Retinal pigment epithelial cell (primary cell): Measurements from ENCODE around the gene PDE9A.

Source experiments
- DNase-seq: peaks from one replicate; pipeline ENCODE4 v3.0.0-alpha.2; 2010; ENCODE audit warnings: low read depth
- H3K4me3 ChIP-seq: 2 replicates; pipeline ENCODE4 v1.5.1; 2011; ENCODE audit warnings: mild to moderate bottlenecking, low read length, control low read depth, moderate library complexity
- CTCF ChIP-seq: conservative IDR thresholded peaks from 2 replicates; pipeline ENCODE4 v1.5.1; 2011; ENCODE audit warnings: low read depth, low read length, control low read depth, inconsistent platforms

Gene PDE9A

GRCh38 chr21:42763581-42764442, 110.4 kb downstream of the PDE9A start:
- no peak for TF ChIP-seq CTCF
- DNase-seq: no peak
- H3K4me3 ChIP-seq: no peak overlapping the region

GRCh38 chr21:42764443-42764760, 111.0 kb downstream of the PDE9A start:
- TF ChIP-seq CTCF: no peak
- H3K4me3 ChIP-seq: no peak overlapping the region
- no peak for DNase-seq

GRCh38 chr21:42764883-42765282, 111.5 kb downstream of the PDE9A start:
- no peak overlapping the region for H3K4me3 ChIP-seq
- TF ChIP-seq CTCF: no peak
- DNase-seq: no peak

- TF ChIP-seq CTCF: no peak
- H3K4me3 ChIP-seq: no peak overlapping the region
- DNase-seq: no peak
These were observed 112.2 kb downstream of the PDE9A start for GRCh38 chr21:42765656-42766055.

- DNase-seq: no peak
- no peak for TF ChIP-seq CTCF
- H3K4me3 ChIP-seq: no peak overlapping the region
These were observed 113.5 kb downstream of the PDE9A start for GRCh38 chr21:42766739-42767560.

- TF ChIP-seq CTCF: no peak
- no peak overlapping the region for H3K4me3 ChIP-seq
- DNase-seq: no peak
These were observed 114.1 kb downstream of the PDE9A start for GRCh38 chr21:42767561-42767835.
